ENCODE results near the gene SPIRE2. TPM values are rescaled to one million over a fixed set of nuclear protein-coding genes. Genes with fewer than 3 reads are reported as not detected.
"Not testable (repeated sequence)": the region's sequence is repeated elsewhere in the genome, so short reads cannot be mapped to it uniquely, and the experiment has no call there.

SPIRE2 gene
- 1 to 10 TPM in 11 of 12 donors, not detected in 1; 1.3 to 7.5 (median 2.8) TPM for polyA plus RNA-seq (ENCODE audit: insufficient read length in 12 of 12)
- long read RNA-seq, donor 1, partial matches to known transcripts: 7 of 15 reads
- long read RNA-seq, donor 1, other reads (novel, unspliced or antisense): 0 of 15 reads
- long read RNA-seq, donor 2: 0 reads
- long read RNA-seq, donor 3: 0 reads
- long read RNA-seq, donor 4: 0 reads
- long read RNA-seq, donor 5, partial matches to known transcripts: 0 of 1 reads
- long read RNA-seq, donor 5, other reads (novel, unspliced or antisense): 0 of 1 reads
- long read RNA-seq, donor 6: 0 reads
- long read RNA-seq, donor 7: 0 reads
- long read RNA-seq, donor 8, partial matches to known transcripts: 0 of 1 reads
- long read RNA-seq, donor 8, other reads (novel, unspliced or antisense): 0 of 1 reads
- long read RNA-seq, donor 9, partial matches to known transcripts: 0 of 1 reads
- long read RNA-seq, donor 9, other reads (novel, unspliced or antisense): 0 of 1 reads
- long read RNA-seq, donor 10: 0 reads
- long read RNA-seq, donor 11: 0 reads

- peak; percentile 82 for DNase-seq
Measured at GRCh38 chr16:89828199-89828869, at the start of gene SPIRE2. TSS of gene SPIRE2 (plus strand) at chr16:89828475. CDS start at chr16:89828551, 76 bp downstream.

GRCh38 chr16:89779231-89779908 lies 48.9 kb upstream of the SPIRE2 start:
- DNase-seq: no peak

GRCh38 chr16:89779909-89780305 lies 48.4 kb upstream of the SPIRE2 start:
- DNase-seq: no peak

GRCh38 chr16:89782489-89782888 lies 45.8 kb upstream of the SPIRE2 start:
- no peak for DNase-seq

GRCh38 chr16:89783952-89784351 lies 44.3 kb upstream of the SPIRE2 start:
- not testable (repeated sequence) for DNase-seq

- no peak for DNase-seq
Measured at GRCh38 chr16:89784406-89784805, 43.9 kb upstream of the SPIRE2 start.

- no peak for DNase-seq
Measured at GRCh38 chr16:89785523-89786155, 42.6 kb upstream of the SPIRE2 start.

GRCh38 chr16:89786474-89787364 lies 41.6 kb upstream of the SPIRE2 start:
- DNase-seq: no peak

GRCh38 chr16:89787365-89787805 lies 40.9 kb upstream of the SPIRE2 start:
- DNase-seq: no peak

GRCh38 chr16:89791278-89791995 lies 36.8 kb upstream of the SPIRE2 start:
- no peak for DNase-seq

GRCh38 chr16:89793092-89793491 lies 35.2 kb upstream of the SPIRE2 start:
- not testable (repeated sequence) for DNase-seq

- DNase-seq: no peak
Measured at GRCh38 chr16:89793955-89794354, 34.3 kb upstream of the SPIRE2 start.

GRCh38 chr16:89795676-89796075 lies 32.6 kb upstream of the SPIRE2 start:
- no peak for DNase-seq

GRCh38 chr16:89796104-89796503 lies 32.2 kb upstream of the SPIRE2 start:
- DNase-seq: no peak

GRCh38 chr16:89798126-89798525 lies 30.1 kb upstream of the SPIRE2 start:
- no peak for DNase-seq

- DNase-seq: no peak
Measured at GRCh38 chr16:89798832-89799370, 29.4 kb upstream of the SPIRE2 start.

GRCh38 chr16:89801800-89802199 lies 26.5 kb upstream of the SPIRE2 start:
- no peak for DNase-seq

- no peak for DNase-seq
Measured at GRCh38 chr16:89805136-89805905, 23.0 kb upstream of the SPIRE2 start.
